Nephron (organoid): ENCODE data around the gene CRTC2.

ENCODE experiments used
- H3K27ac Mint-ChIP-seq, 3 experiments: 2 replicates each; pipeline ENCODE4 v1.8.0; 2020; ENCODE audit warnings: mixed read lengths in 3 of 3, mild to moderate bottlenecking in 2 of 3, moderate library complexity in 1 of 3
- H3K27me3 Mint-ChIP-seq: 2 replicates; pipeline ENCODE4 v1.8.0; 2021; ENCODE audit warnings: low read depth, mild to moderate bottlenecking, moderate library complexity, mixed read lengths
- H3K36me3 Mint-ChIP-seq: 2 replicates; pipeline ENCODE4 v1.8.0; 2020; ENCODE audit warnings: low read depth, mixed read lengths
- H3K4me1 Mint-ChIP-seq: 2 replicates; pipeline ENCODE4 v1.8.0; 2020; ENCODE audit warnings: mixed read lengths
- H3K4me3 Mint-ChIP-seq, 3 experiments: 2 replicates each; pipeline ENCODE4 v1.8.0; 2020; ENCODE audit warnings: mild to moderate bottlenecking in 3 of 3, mixed read lengths in 3 of 3, moderate library complexity in 2 of 3
- H3K9me3 Mint-ChIP-seq: 2 replicates; pipeline ENCODE4 v1.8.0; 2020; ENCODE audit warnings: mixed read lengths
- TF ChIP-seq, protein P1 (sequence below), 3 experiments: fragments of 200-600 bp; sonication (generic); IDR thresholded peaks; one replicate each; pipeline ENCODE4 v1.5.0; 2021; ENCODE audit warnings: antibody characterized with exemption in 3 of 3; ENCODE audit not compliant: unreplicated experiment in 3 of 3

The CRTC2 gene

DNA sequence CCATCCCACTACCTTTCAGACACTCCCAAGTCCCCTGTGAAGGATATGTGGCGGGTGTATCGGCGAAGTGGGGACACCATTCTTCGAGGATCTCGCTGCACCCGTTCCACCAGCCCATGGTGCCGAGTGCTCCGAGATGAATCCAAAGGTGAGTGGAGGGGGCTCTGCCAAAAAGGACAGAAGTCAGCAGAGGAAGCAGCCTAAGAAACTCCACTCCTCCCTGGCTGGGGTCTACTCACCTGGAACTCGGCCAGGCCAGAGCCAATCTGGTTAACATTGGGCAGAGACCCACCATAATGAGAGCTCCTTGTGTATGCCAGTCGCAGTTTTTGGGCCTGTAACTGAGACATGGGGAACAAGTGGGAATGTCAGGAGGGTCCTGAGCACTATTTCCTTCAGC lies 3.6 kb downstream of the CRTC2 start:
- TF ChIP-seq, protein P1, sequence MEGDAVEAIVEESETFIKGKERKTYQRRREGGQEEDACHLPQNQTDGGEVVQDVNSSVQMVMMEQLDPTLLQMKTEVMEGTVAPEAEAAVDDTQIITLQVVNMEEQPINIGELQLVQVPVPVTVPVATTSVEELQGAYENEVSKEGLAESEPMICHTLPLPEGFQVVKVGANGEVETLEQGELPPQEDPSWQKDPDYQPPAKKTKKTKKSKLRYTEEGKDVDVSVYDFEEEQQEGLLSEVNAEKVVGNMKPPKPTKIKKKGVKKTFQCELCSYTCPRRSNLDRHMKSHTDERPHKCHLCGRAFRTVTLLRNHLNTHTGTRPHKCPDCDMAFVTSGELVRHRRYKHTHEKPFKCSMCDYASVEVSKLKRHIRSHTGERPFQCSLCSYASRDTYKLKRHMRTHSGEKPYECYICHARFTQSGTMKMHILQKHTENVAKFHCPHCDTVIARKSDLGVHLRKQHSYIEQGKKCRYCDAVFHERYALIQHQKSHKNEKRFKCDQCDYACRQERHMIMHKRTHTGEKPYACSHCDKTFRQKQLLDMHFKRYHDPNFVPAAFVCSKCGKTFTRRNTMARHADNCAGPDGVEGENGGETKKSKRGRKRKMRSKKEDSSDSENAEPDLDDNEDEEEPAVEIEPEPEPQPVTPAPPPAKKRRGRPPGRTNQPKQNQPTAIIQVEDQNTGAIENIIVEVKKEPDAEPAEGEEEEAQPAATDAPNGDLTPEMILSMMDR (IDR thresholded peaks at IDR 0.05; ENCODE audit: unreplicated experiment in 3 of 3), result no peak
- H3K9me3 Mint-ChIP-seq, result no peaks in the 10 kb centered on the region

GRCh38 chr1:153953859-153954365 lies 4.5 kb downstream of the CRTC2 start:
- peaks cover 20% of the 10 kb centered on the region for H3K4me1 Mint-ChIP-seq
- no peaks in the 10 kb centered on the region for H3K9me3 Mint-ChIP-seq
- TF ChIP-seq, protein P1 (IDR thresholded peaks at IDR 0.05; ENCODE audit: unreplicated experiment in 3 of 3), result no peak
- H3K36me3 Mint-ChIP-seq, result peaks cover 34% of the 10 kb centered on the region
- H3K4me3 Mint-ChIP-seq, result peak overlapping the region; percentile 33 to 62 (median 41)
- H3K27me3 Mint-ChIP-seq, result no peaks in the 10 kb centered on the region
- peak overlapping the region in 1 of 3 experiments; percentile 14 for H3K27ac Mint-ChIP-seq

More for the DNA sequence above, 3.6 kb downstream of the CRTC2 start:
- peak overlapping the region in 1 of 3 experiments; percentile 62 for H3K4me3 Mint-ChIP-seq
- H3K4me1 Mint-ChIP-seq, result peaks cover 20% of the 10 kb centered on the region
- H3K27me3 Mint-ChIP-seq, result no peaks in the 10 kb centered on the region
- peaks cover 38% of the 10 kb centered on the region for H3K36me3 Mint-ChIP-seq
- H3K27ac Mint-ChIP-seq, result no peak overlapping the region

DNA sequence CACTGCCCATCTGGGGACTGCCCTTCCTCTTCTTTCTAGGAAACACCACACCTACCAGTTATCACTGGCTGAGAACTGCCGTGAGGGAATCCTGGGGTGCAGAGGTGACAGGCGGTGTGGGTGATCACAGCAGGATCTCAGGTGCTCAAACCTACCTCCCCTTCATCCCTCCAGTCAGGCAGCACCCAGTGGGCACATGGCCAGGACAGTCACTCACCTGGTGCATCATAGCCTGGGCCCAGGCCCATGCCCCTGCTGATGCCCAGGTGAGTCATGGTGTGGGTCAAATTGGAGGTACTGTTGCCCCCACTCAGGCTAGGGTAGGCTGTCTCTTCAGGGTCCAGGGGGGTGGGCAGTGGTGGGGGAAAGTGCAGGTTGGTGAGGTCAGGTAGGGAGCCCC lies 6.6 kb downstream of the CRTC2 start:
- TF ChIP-seq, protein P1 (IDR thresholded peaks at IDR 0.05; ENCODE audit: unreplicated experiment in 3 of 3), result no peak
- Mint-ChIP-seq H3K4me1 (peaks cover 10% of the 10 kb centered on the region), H3K36me3 (peaks cover 41% of the 10 kb centered on the region), H3K27ac (no peak overlapping the region), H3K4me3 (no peak overlapping the region), H3K27me3 (no peaks in the 10 kb centered on the region), H3K9me3 (no peaks in the 10 kb centered on the region)

GRCh38 chr1:153951183-153951582 lies 7.2 kb downstream of the CRTC2 start:
- Mint-ChIP-seq H3K27ac (no peak overlapping the region), H3K9me3 (no peaks in the 10 kb centered on the region), H3K36me3 (peaks cover 41% of the 10 kb centered on the region), H3K4me1 (peaks cover 6% of the 10 kb centered on the region), H3K27me3 (no peaks in the 10 kb centered on the region), H3K4me3 (no peak overlapping the region)
- TF ChIP-seq, protein P1 (IDR thresholded peaks at IDR 0.05; ENCODE audit: unreplicated experiment in 3 of 3), result no peak

DNA sequence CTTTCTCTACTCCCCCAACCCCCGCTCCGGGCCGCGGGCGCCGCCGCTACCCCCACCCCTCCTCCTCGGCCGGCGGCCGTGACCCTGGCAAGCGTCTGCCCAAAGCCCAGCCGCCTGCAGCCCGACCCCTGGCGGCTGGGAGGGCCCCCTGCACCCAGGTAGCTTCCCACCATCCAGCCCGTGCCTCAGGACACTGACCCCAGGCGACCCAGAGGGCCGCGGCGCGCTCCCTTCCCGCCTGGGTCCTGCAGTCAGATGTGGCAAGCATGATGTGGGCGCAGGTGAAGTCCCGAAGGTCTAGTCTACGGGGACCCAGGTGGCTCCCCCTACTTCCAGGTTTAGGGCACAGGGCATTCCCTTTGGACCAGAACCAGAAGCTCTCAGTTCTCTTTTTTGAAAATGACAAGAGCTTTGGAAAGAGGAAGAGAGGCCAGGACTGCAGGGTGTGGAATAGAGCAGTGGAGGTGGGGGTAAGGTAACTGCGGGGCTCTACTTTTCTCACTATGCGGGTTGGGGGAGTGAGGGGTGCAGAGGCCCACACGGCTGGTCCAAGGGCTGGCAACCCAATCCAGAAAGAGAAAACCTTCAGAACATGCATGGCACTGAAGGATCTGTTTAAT lies 11.7 kb downstream of the CRTC2 start, which contains the start of gene DENND4B:
DENND4B (minus strand) TSS at position 97 of the 620 bp plus-strand sequence. CDS start 2,344 bp downstream, outside the sequence.
- H3K36me3 Mint-ChIP-seq, result peaks cover 21% of the 10 kb centered on the region
- peaks cover 10% of the 10 kb centered on the region for H3K4me1 Mint-ChIP-seq
- no peaks in the 10 kb centered on the region for H3K27me3 Mint-ChIP-seq
- peak within 1 kb of the TSS; percentile 89 to 97 (median 91) for H3K4me3 Mint-ChIP-seq
- no peaks in the 10 kb centered on the region for H3K9me3 Mint-ChIP-seq
- TF ChIP-seq, protein P1 (IDR thresholded peaks at IDR 0.05; ENCODE audit: unreplicated experiment in 3 of 3), result peak; percentile 92 to 94 (median 93)
- H3K27ac Mint-ChIP-seq, result peak within 1 kb of the TSS; percentile 63 to 91 (median 75)
